ENCODE measurements around the gene MRC1. TPM values are rescaled to one million over a fixed set of nuclear protein-coding genes. Genes with fewer than 3 reads are reported as not detected.

Gene MRC1
- total RNA-seq, 2 donors from 2014 or later: 10.8 to 26.0 TPM

GRCh38 chr10:17871036-17871435 lies 61.9 kb downstream of the MRC1 start:
- H3K27me3 ChIP-seq: no peaks in the 10 kb centered on the region
- no peak overlapping the region for H3K27ac ChIP-seq
- TF ChIP-seq CTCF (IDR thresholded peaks at IDR 0.05): no peak
- no peaks in the 10 kb centered on the region for H3K4me1 ChIP-seq
- DNase-seq (ENCODE audit: low spot score): no peak
- no peak overlapping the region for H3K4me3 ChIP-seq
- H3K9me3 ChIP-seq: no peaks in the 10 kb centered on the region
- H3K36me3 ChIP-seq: no peaks in the 10 kb centered on the region

GRCh38 chr10:17872191-17873091 lies 63.3 kb downstream of the MRC1 start:
- TF ChIP-seq CTCF (IDR thresholded peaks at IDR 0.05): peak in 1 of 2 donors; percentile 28
- no peaks in the 10 kb centered on the region for H3K27me3 ChIP-seq
- no peak overlapping the region for H3K4me3 ChIP-seq
- no peaks in the 10 kb centered on the region for H3K9me3 ChIP-seq
- H3K4me1 ChIP-seq: no peaks in the 10 kb centered on the region
- no peaks in the 10 kb centered on the region for H3K36me3 ChIP-seq
- no peak for DNase-seq (ENCODE audit: low spot score)
- H3K27ac ChIP-seq: no peak overlapping the region

GRCh38 chr10:17873946-17874345 lies 64.8 kb downstream of the MRC1 start:
- DNase-seq (ENCODE audit: low spot score): no peak
- Histone ChIP-seq H3K36me3 (no peaks in the 10 kb centered on the region), H3K9me3 (no peaks in the 10 kb centered on the region), H3K27ac (no peak overlapping the region), H3K4me1 (no peaks in the 10 kb centered on the region), H3K4me3 (no peak overlapping the region), H3K27me3 (no peaks in the 10 kb centered on the region)
- no peak for TF ChIP-seq CTCF (IDR thresholded peaks at IDR 0.05)

GRCh38 chr10:17877121-17877520 lies 68.0 kb downstream of the MRC1 start:
- Histone ChIP-seq H3K4me1 (no peaks in the 10 kb centered on the region), H3K27ac (no peak overlapping the region), H3K36me3 (no peaks in the 10 kb centered on the region), H3K27me3 (no peaks in the 10 kb centered on the region), H3K9me3 (no peaks in the 10 kb centered on the region), H3K4me3 (no peak overlapping the region)
- TF ChIP-seq CTCF (IDR thresholded peaks at IDR 0.05): no peak
- DNase-seq (ENCODE audit: low spot score): no peak

GRCh38 chr10:17878896-17879295 lies 69.7 kb downstream of the MRC1 start:
- Histone ChIP-seq H3K4me3 (no peak overlapping the region), H3K4me1 (no peaks in the 10 kb centered on the region), H3K9me3 (no peaks in the 10 kb centered on the region), H3K27me3 (no peaks in the 10 kb centered on the region), H3K27ac (no peak overlapping the region), H3K36me3 (no peaks in the 10 kb centered on the region)
- TF ChIP-seq CTCF (IDR thresholded peaks at IDR 0.05): no peak
- DNase-seq (ENCODE audit: low spot score): no peak

Measured in right atrium auricular region (tissue), 2 donors.